SK-N-SH treated with all-trans-retinoic acid at 6 μM for 48 hours (cell line): ENCODE measurements around the gene TMEM47.

ENCODE experiments used
- ATAC-seq: fragments of 200-7000 bp; cut with Tn5 transposase; 3 replicates; pipeline ENCODE4 v1.9.1; 2020; ENCODE audit warnings: mild to moderate bottlenecking, moderate library complexity
- ARNTL ChIP-seq: fragments of 450-650 bp; formaldehyde crosslinking; IDR thresholded peaks from 2 replicates; pipeline ENCODE4 v1.5.0; 2020; ENCODE audit warnings: low read depth, mild to moderate bottlenecking, moderate library complexity, borderline replicate concordance
- BACH2 ChIP-seq: fragments of 250-450 bp; sonication (Bioruptor Pico); IDR thresholded peaks from 2 replicates; pipeline ENCODE4 v1.9.0; 2021; ENCODE audit warnings: mild to moderate bottlenecking, borderline replicate concordance
- CSDC2 ChIP-seq: fragments of 250-450 bp; sonication (Bioruptor Pico); IDR thresholded peaks from 2 replicates; pipeline ENCODE4 v1.5.0; 2020; ENCODE audit warnings: mild to moderate bottlenecking, moderate library complexity
- ESRRG ChIP-seq: fragments of 250-450 bp; sonication (Bioruptor Pico); IDR thresholded peaks from 2 replicates; pipeline ENCODE4 v1.6.1; 2021; ENCODE audit warnings: mild to moderate bottlenecking
- GLIS3 ChIP-seq: fragments of 250-450 bp; sonication (Bioruptor Pico); IDR thresholded peaks from 2 replicates; pipeline ENCODE4 v1.5.0; 2020; ENCODE audit warnings: mild to moderate bottlenecking, moderate library complexity
- ISL1 ChIP-seq: fragments of 250-450 bp; sonication (Bioruptor Pico); IDR thresholded peaks from 2 replicates; pipeline ENCODE4 v2.1.2; 2022; ENCODE audit warnings: mild to moderate bottlenecking, moderate library complexity
- OSR1 ChIP-seq: fragments of 250-450 bp; sonication (Bioruptor Pico); IDR thresholded peaks from 2 replicates; pipeline ENCODE4 v1.8.0; 2022; ENCODE audit warnings: moderate library complexity, mild to moderate bottlenecking, inconsistent platforms
- RARB ChIP-seq: fragments of 250-450 bp; sonication (Bioruptor Pico); IDR thresholded peaks from 2 replicates; pipeline ENCODE4 v1.8.0; 2021; ENCODE audit warnings: mild to moderate bottlenecking, moderate library complexity
- TCF4 ChIP-seq: fragments of 250-450 bp; sonication (Bioruptor Pico); IDR thresholded peaks from 2 replicates; pipeline ENCODE4 v1.8.0; 2021; ENCODE audit warnings: mild to moderate bottlenecking, moderate library complexity, borderline replicate concordance
- TOX ChIP-seq: fragments of 250-450 bp; sonication (Bioruptor Pico); IDR thresholded peaks from 2 replicates; pipeline ENCODE4 v1.8.0; 2021; ENCODE audit warnings: mild to moderate bottlenecking, moderate library complexity, borderline replicate concordance
- ZC3H10 ChIP-seq: fragments of 250-450 bp; sonication (Bioruptor Pico); IDR thresholded peaks from 2 replicates; pipeline ENCODE4 v1.5.1; 2021; ENCODE audit warnings: mild to moderate bottlenecking, moderate library complexity
- ZFP3 ChIP-seq: fragments of 250-450 bp; sonication (Bioruptor Pico); IDR thresholded peaks from 2 replicates; pipeline ENCODE4 v1.5.0; 2020; ENCODE audit warnings: mild to moderate bottlenecking, moderate library complexity
- ZFP30 ChIP-seq: fragments of 450-650 bp; formaldehyde crosslinking; IDR thresholded peaks from 2 replicates; pipeline ENCODE4 v1.5.0; 2022; ENCODE audit warnings: mild to moderate bottlenecking, moderate library complexity
- ZNF565 ChIP-seq: fragments of 450-650 bp; formaldehyde crosslinking; conservative IDR thresholded peaks from 2 replicates; pipeline ENCODE4 v1.5.0; 2020; ENCODE audit warnings: low read depth, mild to moderate bottlenecking, moderate library complexity
- ZNF70 ChIP-seq: fragments of 450-650 bp; formaldehyde crosslinking; IDR thresholded peaks from 2 replicates; pipeline ENCODE4 v1.5.0; 2020; ENCODE audit warnings: mild to moderate bottlenecking, moderate library complexity
- ZNF8 ChIP-seq: fragments of 450-650 bp; formaldehyde crosslinking; IDR thresholded peaks from 2 replicates; pipeline ENCODE4 v1.5.0; 2020; ENCODE audit warnings: mild to moderate bottlenecking, moderate library complexity
- TF ChIP-seq, protein P1 (sequence below): fragments of 250-450 bp; sonication (Bioruptor Pico); IDR thresholded peaks from 2 replicates; pipeline ENCODE4 v1.8.0; 2020; ENCODE audit warnings: mild to moderate bottlenecking, moderate library complexity, borderline replicate concordance
- TF ChIP-seq, protein P2 (sequence below): fragments of 250-450 bp; sonication (Bioruptor Pico); IDR thresholded peaks from 2 replicates; pipeline ENCODE4 v1.5.1; 2020; ENCODE audit warnings: low read depth, mild to moderate bottlenecking, moderate library complexity
- TF ChIP-seq, protein P3 (sequence below): fragments of 250-450 bp; sonication (Bioruptor Pico); IDR thresholded peaks from 2 replicates; pipeline ENCODE4 v1.5.0; 2020; ENCODE audit warnings: mild to moderate bottlenecking, moderate library complexity
- TF ChIP-seq, protein P4 (sequence below): fragments of 250-450 bp; sonication (Bioruptor Pico); IDR thresholded peaks from 2 replicates; pipeline ENCODE4 v1.8.0; 2021; ENCODE audit warnings: low read depth, mild to moderate bottlenecking, moderate library complexity, borderline replicate concordance

TMEM47 gene

DNA sequence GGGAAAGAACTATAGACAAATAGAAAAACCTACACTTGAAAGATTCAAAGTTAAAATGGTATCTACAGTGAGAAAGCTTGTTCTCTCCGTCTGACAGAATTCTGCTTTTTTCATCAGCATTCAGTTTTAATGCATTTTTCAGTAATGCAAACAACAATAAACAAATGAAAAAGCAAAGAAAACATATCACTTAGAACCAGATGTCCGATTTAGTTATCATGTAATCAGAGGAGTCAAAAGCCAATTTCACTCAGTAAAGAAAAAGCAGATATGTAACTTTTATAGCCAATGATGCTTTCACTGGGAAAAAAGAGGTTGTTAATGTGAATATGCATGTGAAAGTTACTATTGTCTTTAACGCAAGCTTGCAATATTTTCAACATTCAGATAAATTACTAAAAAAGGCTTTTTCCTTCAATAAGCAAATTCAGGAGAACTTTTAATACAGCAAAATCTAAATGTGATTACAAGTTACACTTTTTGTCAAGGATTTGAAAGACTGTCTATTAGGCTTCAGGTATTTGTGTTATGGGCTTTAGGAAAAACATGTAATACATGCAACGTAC lies 70.7 kb downstream of the TMEM47 start:
- TF ChIP-seq OSR1 (CRISPR knock-in tag) (no peak), TCF4 (CRISPR knock-in tag) (no peak), ZFP3 (CRISPR knock-in tag) (no peak), RARB (CRISPR knock-in tag) (no peak)
- no peak for ATAC-seq

DNA sequence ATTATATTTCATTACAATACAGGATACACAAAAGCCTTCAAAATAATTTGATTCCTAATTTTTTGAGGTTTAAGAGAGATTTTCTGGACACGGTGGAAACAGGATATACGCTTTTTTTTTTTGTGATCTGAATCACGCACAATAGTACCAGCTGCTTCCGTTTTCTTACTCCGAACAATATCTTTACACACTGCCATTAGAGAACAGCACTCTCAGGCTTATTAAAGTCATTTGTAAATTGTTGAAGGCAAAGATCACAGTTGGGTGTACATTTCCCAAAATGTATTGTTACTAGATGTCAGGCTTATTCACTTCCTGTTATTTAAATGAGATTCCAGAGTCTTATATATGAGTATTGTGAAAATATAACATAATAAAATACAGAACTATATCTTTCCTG lies 71.5 kb downstream of the TMEM47 start:
- ATAC-seq = no peak

DNA sequence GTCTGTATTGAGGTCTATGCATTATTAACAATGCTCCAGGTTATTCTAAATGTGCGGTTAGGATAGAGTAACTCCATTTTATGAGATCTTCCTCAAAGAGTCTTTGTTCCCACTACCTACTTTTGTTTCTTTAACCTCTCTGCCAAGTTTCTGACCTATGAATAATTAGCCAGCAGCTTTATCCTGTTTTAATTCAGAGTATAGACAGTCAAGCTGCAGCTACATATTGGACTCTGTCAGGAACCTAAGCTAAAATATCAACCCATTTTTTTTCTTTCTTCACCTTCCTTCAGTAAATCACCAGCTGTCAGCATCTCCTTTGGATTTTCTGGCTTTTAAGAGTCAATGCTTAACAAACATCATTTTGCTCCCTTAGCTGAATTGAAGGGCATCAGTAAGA lies 72.3 kb downstream of the TMEM47 start:
- no peak for ATAC-seq
- TF ChIP-seq ZFP30 (CRISPR knock-in tag) (no peak), RARB (CRISPR knock-in tag) (no peak), ZNF8 (CRISPR knock-in tag) (no peak), GLIS3 (no peak), ZNF70 (CRISPR knock-in tag) (no peak), BACH2 (no peak), ARNTL (CRISPR knock-in tag) (no peak), TOX (CRISPR knock-in tag) (no peak)
- TF ChIP-seq, protein P1, sequence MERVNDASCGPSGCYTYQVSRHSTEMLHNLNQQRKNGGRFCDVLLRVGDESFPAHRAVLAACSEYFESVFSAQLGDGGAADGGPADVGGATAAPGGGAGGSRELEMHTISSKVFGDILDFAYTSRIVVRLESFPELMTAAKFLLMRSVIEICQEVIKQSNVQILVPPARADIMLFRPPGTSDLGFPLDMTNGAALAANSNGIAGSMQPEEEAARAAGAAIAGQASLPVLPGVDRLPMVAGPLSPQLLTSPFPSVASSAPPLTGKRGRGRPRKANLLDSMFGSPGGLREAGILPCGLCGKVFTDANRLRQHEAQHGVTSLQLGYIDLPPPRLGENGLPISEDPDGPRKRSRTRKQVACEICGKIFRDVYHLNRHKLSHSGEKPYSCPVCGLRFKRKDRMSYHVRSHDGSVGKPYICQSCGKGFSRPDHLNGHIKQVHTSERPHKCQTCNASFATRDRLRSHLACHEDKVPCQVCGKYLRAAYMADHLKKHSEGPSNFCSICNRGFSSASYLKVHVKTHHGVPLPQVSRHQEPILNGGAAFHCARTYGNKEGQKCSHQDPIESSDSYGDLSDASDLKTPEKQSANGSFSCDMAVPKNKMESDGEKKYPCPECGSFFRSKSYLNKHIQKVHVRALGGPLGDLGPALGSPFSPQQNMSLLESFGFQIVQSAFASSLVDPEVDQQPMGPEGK (CRISPR knock-in tag) = no peak
- TF ChIP-seq, protein P2, sequence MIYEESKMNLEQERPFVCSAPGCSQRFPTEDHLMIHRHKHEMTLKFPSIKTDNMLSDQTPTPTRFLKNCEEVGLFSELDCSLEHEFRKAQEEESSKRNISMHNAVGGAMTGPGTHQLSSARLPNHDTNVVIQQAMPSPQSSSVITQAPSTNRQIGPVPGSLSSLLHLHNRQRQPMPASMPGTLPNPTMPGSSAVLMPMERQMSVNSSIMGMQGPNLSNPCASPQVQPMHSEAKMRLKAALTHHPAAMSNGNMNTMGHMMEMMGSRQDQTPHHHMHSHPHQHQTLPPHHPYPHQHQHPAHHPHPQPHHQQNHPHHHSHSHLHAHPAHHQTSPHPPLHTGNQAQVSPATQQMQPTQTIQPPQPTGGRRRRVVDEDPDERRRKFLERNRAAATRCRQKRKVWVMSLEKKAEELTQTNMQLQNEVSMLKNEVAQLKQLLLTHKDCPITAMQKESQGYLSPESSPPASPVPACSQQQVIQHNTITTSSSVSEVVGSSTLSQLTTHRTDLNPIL (CRISPR knock-in tag) = no peak
- TF ChIP-seq, protein P3, sequence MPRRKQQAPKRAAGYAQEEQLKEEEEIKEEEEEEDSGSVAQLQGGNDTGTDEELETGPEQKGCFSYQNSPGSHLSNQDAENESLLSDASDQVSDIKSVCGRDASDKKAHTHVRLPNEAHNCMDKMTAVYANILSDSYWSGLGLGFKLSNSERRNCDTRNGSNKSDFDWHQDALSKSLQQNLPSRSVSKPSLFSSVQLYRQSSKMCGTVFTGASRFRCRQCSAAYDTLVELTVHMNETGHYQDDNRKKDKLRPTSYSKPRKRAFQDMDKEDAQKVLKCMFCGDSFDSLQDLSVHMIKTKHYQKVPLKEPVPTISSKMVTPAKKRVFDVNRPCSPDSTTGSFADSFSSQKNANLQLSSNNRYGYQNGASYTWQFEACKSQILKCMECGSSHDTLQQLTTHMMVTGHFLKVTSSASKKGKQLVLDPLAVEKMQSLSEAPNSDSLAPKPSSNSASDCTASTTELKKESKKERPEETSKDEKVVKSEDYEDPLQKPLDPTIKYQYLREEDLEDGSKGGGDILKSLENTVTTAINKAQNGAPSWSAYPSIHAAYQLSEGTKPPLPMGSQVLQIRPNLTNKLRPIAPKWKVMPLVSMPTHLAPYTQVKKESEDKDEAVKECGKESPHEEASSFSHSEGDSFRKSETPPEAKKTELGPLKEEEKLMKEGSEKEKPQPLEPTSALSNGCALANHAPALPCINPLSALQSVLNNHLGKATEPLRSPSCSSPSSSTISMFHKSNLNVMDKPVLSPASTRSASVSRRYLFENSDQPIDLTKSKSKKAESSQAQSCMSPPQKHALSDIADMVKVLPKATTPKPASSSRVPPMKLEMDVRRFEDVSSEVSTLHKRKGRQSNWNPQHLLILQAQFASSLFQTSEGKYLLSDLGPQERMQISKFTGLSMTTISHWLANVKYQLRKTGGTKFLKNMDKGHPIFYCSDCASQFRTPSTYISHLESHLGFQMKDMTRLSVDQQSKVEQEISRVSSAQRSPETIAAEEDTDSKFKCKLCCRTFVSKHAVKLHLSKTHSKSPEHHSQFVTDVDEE (CRISPR knock-in tag) = no peak

More for the DNA sequence above, 71.5 kb downstream of the TMEM47 start:
- TF ChIP-seq, protein P2 (CRISPR knock-in tag) = no peak
- no peak for TF ChIP-seq GLIS3
- TF ChIP-seq ISL1 (CRISPR knock-in tag) = no peak
- TF ChIP-seq, protein P1 (CRISPR knock-in tag) = no peak
- no peak for TF ChIP-seq OSR1 (CRISPR knock-in tag)
- TF ChIP-seq ESRRG (CRISPR knock-in tag) = no peak
- no peak for TF ChIP-seq ZC3H10 (CRISPR knock-in tag)
- TF ChIP-seq CSDC2 (CRISPR knock-in tag) = no peak
- no peak for TF ChIP-seq ARNTL (CRISPR knock-in tag)
- TF ChIP-seq, protein P3 (CRISPR knock-in tag) = no peak
- TF ChIP-seq, protein P4, sequence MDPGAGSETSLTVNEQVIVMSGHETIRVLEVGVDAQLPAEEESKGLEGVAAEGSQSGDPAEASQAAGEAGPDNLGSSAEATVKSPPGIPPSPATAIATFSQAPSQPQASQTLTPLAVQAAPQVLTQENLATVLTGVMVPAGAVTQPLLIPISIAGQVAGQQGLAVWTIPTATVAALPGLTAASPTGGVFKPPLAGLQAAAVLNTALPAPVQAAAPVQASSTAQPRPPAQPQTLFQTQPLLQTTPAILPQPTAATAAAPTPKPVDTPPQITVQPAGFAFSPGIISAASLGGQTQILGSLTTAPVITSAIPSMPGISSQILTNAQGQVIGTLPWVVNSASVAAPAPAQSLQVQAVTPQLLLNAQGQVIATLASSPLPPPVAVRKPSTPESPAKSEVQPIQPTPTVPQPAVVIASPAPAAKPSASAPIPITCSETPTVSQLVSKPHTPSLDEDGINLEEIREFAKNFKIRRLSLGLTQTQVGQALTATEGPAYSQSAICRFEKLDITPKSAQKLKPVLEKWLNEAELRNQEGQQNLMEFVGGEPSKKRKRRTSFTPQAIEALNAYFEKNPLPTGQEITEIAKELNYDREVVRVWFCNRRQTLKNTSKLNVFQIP (CRISPR knock-in tag) = no peak
- TF ChIP-seq ZNF565 (CRISPR knock-in tag) = no peak
- TF ChIP-seq ZFP3 (CRISPR knock-in tag) = no peak
- TF ChIP-seq ZNF8 (CRISPR knock-in tag) = no peak
- TF ChIP-seq TCF4 (CRISPR knock-in tag) = no peak
- TF ChIP-seq ZNF70 (CRISPR knock-in tag) = no peak
- no peak for TF ChIP-seq ZFP30 (CRISPR knock-in tag)
